Measurements from ENCODE around the gene A3GALT2.

- no peak for TF ChIP-seq POLR2A (IDR thresholded peaks at IDR 0.05; ENCODE audit: low read depth, low read length)
- TF ChIP-seq SPI1 (IDR thresholded peaks at IDR 0.05; ENCODE audit: low read depth, low read length) = no peak
- TF ChIP-seq POLR2AphosphoS5 (IDR thresholded peaks at IDR 0.05; ENCODE audit: low read depth, low read length) = no peak
- TF ChIP-seq TAF1 (IDR thresholded peaks at IDR 0.05; ENCODE audit: low read depth, low read length) = no peak
These were observed 28.3 kb upstream of the A3GALT2 start for GRCh38 chr1:33349081-33349759.

Measured in GM12891 (cell line).